ENCODE measurements around the gene USP31. TPM values are rescaled to one million over a fixed set of nuclear protein-coding genes. Genes with fewer than 3 reads are reported as not detected.
"Not testable (repeated sequence)": the region's sequence is repeated elsewhere in the genome, so short reads cannot be mapped to it uniquely, and the experiment has no call there.

The USP31 gene
- total RNA-seq, 1 donor from 2014 or later = 25.3 TPM

DNA sequence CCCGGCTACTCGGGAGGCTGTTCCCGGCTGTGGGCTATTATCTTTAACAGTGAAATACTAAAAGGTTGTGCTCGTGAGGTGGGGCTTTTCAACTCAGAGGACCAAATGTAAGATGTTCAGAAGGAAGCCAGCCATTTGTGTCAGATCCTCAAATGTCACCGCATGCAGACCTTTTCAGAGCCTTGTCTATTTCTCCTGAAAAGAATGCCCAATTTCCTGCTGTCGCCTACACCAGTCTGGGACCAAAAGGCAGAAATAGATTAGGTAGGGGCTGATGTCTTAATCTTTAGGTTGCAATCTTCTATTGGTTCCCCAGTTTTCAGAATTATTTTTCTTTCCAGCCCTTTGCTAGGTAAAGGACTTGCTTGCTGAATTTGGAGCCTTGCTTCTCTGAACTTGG, 8.9 kb upstream of the USP31 start:
- DNase-seq = no peak

- no peak for DNase-seq
Measured at GRCh38 chr16:23156946-23157460, 7.8 kb upstream of the USP31 start.

DNA sequence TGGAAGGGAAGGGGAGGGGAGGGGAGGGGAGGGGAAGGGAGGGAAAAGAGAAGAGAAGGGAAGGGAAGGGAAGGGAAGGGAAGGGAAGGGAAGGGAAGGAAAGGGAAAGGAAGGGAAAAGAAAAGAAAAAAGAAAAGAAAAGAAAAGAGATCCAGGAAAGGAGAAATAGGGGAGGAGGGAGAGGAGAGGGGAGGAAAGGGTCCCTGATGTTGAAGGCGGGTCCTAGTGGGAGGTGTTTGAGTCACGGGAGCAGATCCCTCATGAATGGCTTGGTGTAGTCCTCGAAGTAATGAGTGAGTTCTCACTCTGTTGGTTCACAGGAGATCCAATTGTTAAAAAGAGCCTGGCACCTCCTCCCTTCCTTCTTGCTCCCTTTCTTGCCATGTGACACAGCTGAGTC, 6.9 kb upstream of the USP31 start:
- DNase-seq = no peak

- no peak for DNase-seq
Measured at GRCh38 chr16:23155445-23156049, 6.3 kb upstream of the USP31 start.

DNA sequence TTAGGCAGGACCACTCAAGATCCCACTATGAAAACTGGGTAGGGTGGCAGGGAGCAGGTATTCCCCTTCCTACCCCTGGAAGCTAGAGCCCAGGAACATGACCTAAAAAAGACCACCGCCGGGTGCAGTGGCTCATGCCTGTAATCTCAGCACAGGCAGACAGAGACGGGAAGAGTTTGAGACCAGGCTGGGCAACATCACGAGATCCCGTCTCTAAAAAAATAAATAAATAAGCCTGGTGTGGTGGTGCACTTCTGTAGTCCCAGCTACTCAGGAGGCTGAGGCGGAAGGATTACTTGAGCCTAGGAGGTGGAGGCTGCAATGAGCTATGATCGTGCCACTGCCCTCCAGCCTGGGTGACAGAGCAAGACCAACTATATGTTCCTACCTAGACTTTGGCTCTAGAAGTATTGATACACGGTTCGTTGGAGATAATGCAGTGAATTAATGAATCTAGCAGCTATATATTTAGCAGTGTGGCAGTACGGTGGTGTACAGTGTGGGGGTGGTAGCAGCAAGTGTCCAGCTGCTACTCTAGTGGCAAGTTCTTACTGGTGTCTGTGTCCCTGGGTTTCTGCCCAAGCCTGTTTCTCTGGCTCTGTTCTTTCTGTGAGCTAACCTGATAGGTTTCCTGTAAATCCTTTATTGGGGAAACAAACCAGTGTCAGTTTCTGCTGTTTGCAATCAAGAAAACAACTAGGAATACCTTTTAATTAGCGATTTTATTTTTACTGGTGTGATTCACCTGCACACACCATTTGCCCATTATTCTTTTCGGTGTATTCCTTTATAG, 3.3 kb upstream of the USP31 start:
- no peak for DNase-seq

DNA sequence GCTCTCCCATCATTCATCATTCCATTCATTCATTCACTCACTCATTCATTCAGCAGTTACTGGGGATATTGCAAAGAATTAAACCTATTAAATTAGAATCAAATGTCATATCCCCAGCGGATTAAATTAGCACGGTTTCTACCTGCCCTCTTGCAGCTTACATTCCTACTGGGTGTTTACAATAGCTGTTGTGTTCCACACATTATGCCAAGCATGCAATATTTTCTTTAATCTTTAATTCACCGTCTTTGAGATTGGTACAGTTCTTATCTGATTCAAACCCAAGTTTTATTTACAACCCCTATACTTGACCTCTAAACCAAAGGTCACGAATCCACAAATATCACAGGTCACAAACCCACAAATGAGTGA, 727 bp upstream of the USP31 start:
- DNase-seq = no peak

DNA sequence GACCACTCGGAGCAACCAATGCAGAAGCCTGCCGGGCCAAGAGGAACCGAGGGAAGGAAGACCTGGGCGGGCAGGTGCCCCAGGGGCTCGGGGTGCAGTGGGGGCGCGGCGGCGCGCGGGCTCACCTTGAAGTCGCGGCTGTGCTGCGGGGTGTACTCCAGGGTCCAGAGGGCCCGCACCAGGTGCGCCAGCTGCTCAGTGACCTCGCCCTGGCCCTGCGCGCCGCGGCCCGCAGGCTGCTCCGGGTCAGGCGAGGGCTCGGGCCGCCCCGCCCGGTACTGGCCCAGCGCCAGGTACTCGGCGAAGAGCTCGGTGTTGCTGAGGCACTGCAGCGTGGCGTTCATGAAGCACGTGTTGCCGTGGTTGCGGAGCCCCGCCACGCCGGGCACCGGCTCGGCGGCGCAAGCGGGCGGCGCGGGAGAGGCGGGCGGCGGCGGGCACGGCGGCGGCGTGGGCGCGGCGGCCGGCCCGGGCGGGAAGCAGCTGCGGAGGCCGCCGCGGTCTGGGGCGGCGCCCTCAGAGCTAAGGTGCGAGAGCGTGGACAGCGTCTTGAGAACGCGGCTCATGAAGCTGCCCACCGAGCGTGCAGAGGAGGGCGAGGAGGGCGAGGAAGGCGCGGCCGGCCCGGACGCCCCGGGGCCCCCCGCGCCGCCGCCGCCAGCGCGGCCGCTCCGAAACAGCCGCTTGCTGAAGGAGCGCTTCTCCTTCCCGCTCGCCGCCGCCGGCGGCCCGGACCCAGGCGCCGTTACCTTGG, 562 bp downstream of the USP31 start:
- peak; percentile 68 for DNase-seq

GRCh38 chr16:23148166-23148512, 1.1 kb downstream of the USP31 start:
- no peak for DNase-seq

DNA sequence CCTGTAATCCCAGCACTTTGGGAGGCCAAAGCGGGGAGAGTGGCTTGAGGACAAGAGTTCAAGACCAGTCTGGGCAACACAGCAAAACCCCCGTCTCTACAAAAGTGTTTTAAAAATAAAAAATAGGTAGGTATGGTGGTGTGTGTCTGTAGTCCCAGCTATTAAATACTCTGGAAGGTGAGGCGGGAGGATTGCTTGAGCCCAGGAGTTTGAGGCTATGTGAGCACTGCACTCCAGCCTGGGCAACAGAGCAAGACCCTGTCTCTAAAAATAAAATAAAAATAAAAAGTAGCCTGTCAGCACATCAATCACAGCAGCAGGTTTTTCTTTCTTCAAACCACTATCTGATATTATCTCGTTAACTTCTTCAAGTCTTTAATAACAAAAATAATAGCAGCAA, 1.6 kb downstream of the USP31 start:
- DNase-seq = no peak

- no peak for DNase-seq
Measured at GRCh38 chr16:23146877-23147601, 2.2 kb downstream of the USP31 start.

- DNase-seq = no peak
Measured at GRCh38 chr16:23145608-23146007, 3.6 kb downstream of the USP31 start.

DNA sequence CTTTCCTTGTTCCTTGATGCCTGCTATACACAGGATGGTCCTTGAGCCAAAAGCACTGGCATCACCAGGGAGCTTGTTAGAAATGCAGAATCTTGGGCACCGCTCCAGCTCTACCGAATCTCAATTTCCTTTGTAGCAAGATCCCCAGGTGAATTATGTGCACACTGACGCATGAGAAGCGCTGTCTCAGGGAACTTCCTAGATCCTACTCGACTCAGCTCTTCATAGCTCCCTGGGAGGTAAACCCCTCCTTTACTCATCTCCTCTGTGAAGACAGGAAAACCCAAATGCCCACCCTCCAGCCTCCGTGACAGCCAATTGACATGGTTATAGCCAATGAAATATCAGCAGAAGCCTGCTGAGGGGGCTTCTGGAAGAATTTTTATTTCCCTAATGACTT, 4.1 kb downstream of the USP31 start:
- DNase-seq = no peak

- not testable (repeated sequence) for DNase-seq
Measured at GRCh38 chr16:23144393-23144792, 4.9 kb downstream of the USP31 start.

GRCh38 chr16:23143391-23143790, 5.9 kb downstream of the USP31 start:
- no peak for DNase-seq

DNA sequence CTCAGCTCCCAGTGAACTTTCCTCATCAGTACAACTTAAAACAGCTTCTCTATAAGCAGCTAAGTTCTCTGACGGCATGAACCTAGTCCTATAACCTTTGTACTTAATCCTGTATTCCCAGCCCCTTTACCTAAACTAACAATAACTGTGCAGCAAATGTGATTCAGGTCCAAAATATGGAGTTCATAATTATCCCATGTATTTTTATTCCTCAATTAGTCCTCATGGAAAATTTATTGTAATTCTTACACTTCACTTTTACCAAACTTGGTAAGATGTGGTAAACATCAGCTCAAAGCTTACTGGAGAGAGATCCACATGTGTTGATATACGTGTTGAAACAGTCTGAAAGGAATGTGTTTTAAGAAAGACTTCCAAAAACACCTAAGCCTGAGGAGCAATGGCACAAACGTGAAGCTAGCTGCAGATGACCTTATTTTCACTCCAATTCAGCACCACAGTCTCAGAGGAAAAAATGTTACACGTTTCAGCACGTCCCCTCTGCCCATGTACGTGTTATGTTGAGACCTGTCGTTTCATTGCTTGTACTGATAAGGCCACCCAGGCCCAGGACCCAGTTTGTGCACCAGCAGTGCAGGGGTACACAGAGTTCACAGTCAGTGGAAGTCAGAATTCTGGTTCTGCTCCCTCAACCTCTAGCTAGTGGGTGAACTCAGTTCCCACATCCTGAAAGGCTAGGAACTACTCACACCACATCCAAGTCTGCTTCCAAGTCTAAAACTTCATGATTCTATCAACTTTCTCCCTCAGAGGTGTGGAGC, 7.1 kb downstream of the USP31 start:
- DNase-seq = peak; percentile 40

DNA sequence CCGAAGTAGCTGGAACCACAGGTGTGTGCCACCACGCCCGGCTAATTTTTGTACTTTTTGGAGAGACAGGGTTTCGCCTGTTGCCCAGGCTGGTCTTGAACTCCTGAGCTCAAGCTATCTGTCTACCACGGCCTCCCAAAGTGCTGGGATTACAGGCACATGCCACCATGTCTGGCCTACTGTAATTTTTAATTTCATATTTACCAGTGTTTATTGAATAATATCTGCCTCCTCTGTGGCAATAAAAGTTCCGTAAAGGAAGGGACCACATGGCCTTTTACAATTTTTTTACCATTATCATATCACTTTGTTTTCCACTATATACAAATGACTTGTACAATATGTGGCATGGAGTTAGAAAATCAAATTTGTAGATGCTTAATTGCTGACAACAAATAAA, 7.8 kb downstream of the USP31 start:
- DNase-seq = no peak

DNA sequence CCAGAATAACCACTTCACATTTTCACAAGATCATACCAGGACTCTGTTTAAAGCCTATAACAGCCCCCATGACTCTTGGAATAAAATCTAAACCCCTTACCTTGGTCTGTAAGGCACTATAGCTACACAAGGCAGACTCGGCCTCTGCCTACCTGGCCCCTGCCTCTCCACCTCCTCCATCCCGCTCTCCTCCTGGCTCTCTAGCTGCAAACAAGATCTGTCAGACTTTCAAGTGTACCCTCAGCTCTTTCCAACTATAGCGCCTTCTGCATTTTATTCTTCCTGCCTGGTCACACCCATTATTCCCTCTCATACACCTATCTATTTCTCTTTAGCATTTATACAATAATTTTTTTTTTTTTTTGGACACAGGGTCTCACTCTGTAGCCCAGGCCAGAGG, 8.2 kb downstream of the USP31 start:
- DNase-seq = no peak

DNA sequence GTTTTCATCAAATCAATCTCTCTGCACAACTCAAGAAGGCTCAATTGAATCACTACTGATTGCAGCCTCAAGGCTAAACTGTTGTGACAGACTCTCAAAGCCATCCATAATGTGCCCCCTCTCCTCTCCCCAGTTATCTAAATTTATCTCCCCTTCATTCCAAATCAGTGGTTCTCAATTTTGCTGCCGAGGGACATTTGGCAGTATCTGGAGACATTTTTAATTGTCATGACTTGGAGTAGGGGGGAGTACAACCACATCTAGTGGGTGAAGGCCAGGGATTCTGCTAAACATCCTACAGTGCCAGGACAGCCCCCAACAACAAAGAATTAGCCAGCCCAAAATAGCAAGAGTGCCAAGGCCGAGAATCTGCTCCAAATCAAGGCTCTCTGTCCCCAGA, 9.1 kb downstream of the USP31 start:
- no peak for DNase-seq

DNA sequence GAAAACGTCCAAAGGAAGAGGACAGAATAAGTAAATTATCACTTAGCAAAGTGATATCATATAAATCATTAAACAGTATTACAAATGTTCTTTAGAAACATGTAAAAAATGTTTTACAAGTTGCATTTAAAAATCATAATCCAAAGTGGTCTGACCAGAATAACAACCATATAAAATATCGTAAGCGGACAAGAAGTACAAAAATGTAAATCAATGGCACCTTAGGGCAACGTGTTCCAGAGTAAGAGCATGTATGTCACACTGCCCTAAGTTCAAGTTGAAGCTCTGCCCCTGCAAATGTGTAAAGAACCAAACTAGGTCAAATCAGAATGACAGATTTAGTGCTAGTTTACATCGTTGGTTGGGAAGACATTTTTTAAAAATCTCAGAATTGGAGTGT, 11.4 kb downstream of the USP31 start:
- no peak for DNase-seq

GRCh38 chr16:23137256-23137655, 12.0 kb downstream of the USP31 start:
- DNase-seq = no peak

DNA sequence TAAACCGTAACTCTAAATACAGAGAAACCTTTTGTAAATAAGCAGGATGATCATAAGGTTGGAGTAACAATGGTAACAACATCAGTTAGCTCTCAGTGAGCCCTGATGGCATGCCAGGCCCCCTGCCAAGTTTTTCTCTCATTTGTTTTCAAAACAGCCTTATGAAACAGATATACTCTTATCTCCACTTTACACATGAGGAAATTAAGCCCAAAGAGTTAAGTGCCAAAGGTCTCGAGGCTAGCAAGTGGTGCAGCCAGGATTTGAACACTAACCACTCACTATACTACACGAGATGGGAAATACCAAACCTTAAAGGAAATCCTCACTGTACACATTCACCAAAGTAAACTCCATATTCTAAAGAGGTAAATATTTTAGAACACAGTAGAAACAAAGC, 15.0 kb downstream of the USP31 start:
- DNase-seq = no peak

All from tongue (tissue), 2 donors.